SU-DHL-6 (cell line): ENCODE measurements around the gene RARB.

Experiments used
- CTCF ChIP-seq: fragments of 200-600 bp; sonication (generic); IDR thresholded peaks from one replicate; pipeline ENCODE4 v1.5.1; 2017; ENCODE audit warnings: antibody characterized with exemption, mild to moderate bottlenecking, low read length, moderate library complexity; ENCODE audit not compliant: insufficient read depth, poor library complexity, severe bottlenecking
- EZH2phosphoT487 ChIP-seq: fragments of 200-600 bp; sonication (generic), shearing (Covaris generic); conservative IDR thresholded peaks from 2 replicates; pipeline ENCODE4 v1.6.1; 2018; ENCODE audit warnings: mild to moderate bottlenecking, antibody characterized with exemption, low read length, moderate library complexity, mixed read lengths

GRCh38 chr3:25594007-25594502 is 166.0 kb downstream of the RARB start:
- TF ChIP-seq CTCF (peak; percentile 62), EZH2phosphoT487 (no peak)
